Peyer's patch (tissue), 4 donors: ENCODE results near the gene PTPN13.

Source experiments
- POLR2A ChIP-seq, 2 donors: fragments of 450-650 bp; IDR thresholded peaks; one replicate each; pipeline ENCODE4 v1.5.1; 2017; ENCODE audit warnings: antibody characterized with exemption in 2 of 2, mild to moderate bottlenecking in 2 of 2, moderate library complexity in 2 of 2
- TF ChIP-seq, protein P1 (sequence below), 6 experiments: fragments of 450-650 bp in 4 of 6; fragments of 200-600 bp in 2 of 6; sonication (generic) in 1 of 6; IDR thresholded peaks; one replicate each; pipeline ENCODE4 v1.5.1; 2017 to 2019; ENCODE audit warnings: antibody characterized with exemption in 6 of 6, mild to moderate bottlenecking in 3 of 6, moderate library complexity in 1 of 6

DNA sequence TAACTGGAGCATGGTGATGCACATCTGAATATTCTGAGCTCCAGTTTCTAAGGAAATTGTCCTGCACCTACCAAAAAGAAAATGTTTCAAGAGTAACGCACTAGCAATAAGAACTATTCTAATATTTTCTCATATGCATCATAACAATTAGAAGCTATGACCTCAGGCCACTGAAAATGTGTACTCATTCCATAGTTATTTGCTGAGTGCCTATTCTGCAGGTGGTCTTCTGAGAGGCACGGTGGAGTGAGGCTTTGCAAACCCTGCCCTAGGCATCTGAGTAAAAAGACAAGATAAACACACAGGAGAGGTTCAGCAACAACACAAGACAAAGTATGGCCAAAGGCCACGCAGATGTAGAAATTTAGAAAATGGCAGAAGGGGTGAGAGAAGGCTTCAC lies 231.4 kb downstream of the PTPN13 start:
- TF ChIP-seq, protein P1, sequence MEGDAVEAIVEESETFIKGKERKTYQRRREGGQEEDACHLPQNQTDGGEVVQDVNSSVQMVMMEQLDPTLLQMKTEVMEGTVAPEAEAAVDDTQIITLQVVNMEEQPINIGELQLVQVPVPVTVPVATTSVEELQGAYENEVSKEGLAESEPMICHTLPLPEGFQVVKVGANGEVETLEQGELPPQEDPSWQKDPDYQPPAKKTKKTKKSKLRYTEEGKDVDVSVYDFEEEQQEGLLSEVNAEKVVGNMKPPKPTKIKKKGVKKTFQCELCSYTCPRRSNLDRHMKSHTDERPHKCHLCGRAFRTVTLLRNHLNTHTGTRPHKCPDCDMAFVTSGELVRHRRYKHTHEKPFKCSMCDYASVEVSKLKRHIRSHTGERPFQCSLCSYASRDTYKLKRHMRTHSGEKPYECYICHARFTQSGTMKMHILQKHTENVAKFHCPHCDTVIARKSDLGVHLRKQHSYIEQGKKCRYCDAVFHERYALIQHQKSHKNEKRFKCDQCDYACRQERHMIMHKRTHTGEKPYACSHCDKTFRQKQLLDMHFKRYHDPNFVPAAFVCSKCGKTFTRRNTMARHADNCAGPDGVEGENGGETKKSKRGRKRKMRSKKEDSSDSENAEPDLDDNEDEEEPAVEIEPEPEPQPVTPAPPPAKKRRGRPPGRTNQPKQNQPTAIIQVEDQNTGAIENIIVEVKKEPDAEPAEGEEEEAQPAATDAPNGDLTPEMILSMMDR (IDR thresholded peaks at IDR 0.05): no peak
- no peak for TF ChIP-seq POLR2A (IDR thresholded peaks at IDR 0.05)
